GM21528 (cell line): Measurements from ENCODE around the gene TMEM220.
"Not testable (repeated sequence)": the region's sequence is repeated elsewhere in the genome, so short reads cannot be mapped to it uniquely, and the experiment has no call there.

Source experiments
- ATAC-seq: cut with Tn5 transposase; IDR thresholded peaks from one replicate; pipeline ENCODE4 v1.9.1; 2021; ENCODE audit warnings: mild to moderate bottlenecking, moderate library complexity; ENCODE audit not compliant: unreplicated experiment, low FRiP score

Gene TMEM220

GRCh38 chr17:10755592-10756127 lies 25.8 kb upstream of the TMEM220 start:
- ATAC-seq: no peak

DNA sequence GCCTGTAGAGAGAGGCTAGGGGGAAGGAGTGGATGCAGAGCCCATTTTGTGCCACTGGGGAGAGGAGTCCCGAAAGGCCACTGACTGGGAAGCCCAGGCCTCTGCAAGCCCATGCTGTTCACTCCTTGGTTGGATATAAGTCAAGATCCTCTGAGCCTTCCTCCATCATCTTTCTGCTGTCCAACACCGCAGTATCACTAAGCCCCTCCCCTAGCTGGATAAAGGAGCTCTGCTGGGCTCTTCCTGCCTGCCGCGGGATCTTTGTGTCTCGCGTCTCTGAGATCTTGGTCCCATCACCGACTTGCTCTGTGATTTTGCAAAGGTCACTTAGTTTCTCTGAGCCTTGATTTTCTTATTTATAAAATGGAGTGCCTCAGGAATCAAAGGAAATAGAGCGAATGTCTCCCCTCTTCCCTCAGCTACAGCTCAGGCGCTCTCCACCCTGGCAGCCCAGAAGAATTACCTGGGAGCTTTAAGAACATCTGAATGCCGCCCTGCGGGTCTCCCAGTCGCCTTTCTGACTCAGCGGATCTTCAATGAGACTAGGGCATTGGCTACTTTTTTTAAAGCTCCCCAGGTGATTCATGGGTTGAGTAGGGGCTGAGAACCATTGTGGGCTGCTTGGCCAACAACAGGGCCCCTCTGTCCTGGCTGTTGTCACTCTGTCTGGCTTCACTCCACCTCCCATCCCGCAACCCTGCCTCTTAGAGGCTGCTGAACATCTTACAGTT lies 25.2 kb upstream of the TMEM220 start:
- ATAC-seq: no peak

DNA sequence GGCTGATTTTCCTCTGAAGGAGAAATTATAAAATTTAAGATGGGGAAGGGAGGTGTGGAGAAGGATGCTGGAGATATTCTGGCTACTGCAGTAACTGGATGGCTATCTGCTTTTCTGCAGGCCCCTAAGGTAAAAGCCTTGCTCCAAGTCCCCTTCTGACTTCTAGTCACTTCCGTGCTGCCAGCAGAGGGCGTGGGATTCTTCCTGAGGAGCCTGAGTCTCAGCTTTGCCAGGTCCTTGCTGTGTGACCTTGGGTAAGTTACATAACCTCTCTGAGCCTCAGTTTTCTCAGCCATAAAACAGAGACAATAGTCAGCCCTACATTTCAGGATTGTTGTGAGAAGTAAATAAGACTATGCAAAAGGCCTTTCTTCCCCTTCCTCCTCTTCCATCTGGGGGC lies 24.3 kb upstream of the TMEM220 start:
- no peak for ATAC-seq

- no peak for ATAC-seq
Measured at GRCh38 chr17:10752696-10753095, 22.9 kb upstream of the TMEM220 start.

DNA sequence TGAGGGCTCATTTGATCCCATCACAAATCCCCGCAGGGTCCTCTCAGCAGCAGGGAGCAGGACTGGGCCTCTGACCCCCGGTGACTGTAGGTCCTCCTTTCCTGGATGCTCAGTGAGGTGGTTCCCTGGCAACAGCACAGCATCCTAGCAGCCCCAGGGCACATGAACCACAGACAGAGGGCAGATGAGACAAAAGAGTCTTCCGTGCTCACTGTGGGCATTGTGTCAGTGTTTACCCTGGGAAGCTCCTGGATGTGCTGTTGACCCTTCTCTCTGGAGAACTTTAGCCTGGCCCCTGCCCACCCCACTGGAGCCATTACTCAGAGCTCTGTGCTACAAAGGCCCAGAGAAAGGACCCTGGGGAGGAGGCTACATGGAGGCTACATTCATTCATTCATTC lies 21.7 kb upstream of the TMEM220 start:
- ATAC-seq: no peak

DNA sequence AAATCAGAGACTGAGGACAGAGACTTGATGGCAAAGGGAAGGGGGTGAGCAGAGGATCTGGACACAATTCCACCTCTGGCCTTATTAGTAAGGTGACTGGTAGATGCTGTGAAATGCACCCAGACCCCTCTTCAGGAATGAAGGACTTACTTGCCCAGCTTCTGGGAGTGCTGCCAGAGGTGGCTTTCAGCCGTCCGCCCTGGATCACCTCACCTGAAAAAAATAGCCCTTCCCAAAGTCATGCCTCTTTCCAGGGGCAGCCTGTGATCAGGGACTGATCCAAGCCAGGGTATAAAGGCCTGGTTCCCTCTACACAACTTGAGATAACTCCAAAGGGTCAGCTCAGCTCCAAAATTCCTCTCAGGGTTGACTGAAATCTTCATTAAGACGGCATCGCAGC lies 20.4 kb upstream of the TMEM220 start:
- no peak for ATAC-seq

GRCh38 chr17:10748531-10749181 lies 18.8 kb upstream of the TMEM220 start:
- no peak for ATAC-seq

DNA sequence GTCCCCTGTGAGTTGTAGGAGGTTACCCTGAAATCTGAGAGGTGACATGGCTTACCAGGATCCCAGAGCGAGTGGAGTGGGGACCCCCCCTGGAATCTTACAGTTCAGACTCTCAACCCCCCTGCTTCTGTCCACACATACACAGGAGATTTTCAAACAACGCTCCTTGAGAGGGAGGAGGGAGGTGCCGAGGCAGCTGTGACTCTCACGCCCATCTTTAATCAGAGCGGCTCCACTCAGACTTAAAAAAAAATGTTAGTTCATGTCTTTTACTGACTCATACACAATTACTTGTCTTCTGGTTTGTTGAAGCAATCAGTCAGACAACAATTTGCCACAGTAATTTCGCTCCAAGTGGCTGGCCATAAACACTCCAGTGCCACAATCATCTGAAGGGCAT lies 15.4 kb upstream of the TMEM220 start:
- ATAC-seq: no peak

DNA sequence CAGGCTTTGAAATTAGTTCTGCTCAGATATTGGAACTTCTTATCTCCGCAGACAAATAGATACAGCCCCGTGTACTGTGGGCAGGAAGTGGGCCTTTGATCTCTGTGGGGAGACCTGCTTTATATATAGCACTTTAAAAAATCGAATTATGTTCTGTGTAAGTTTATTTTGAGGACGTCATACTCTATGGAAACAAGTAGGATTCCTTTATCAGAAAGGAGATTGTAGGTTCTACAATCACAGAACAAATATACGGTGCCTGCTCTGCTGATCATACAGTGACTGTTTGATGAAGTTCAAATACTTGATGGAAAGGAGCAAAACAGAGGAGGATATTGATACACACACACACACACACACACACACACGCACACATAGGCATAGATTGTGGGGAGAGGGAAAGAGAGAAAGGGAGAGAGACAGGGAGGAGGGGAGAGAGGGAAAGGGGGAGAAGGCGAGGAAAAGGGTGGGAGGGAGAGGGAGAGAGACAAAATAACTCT lies 14.7 kb upstream of the TMEM220 start:
- ATAC-seq: no peak

DNA sequence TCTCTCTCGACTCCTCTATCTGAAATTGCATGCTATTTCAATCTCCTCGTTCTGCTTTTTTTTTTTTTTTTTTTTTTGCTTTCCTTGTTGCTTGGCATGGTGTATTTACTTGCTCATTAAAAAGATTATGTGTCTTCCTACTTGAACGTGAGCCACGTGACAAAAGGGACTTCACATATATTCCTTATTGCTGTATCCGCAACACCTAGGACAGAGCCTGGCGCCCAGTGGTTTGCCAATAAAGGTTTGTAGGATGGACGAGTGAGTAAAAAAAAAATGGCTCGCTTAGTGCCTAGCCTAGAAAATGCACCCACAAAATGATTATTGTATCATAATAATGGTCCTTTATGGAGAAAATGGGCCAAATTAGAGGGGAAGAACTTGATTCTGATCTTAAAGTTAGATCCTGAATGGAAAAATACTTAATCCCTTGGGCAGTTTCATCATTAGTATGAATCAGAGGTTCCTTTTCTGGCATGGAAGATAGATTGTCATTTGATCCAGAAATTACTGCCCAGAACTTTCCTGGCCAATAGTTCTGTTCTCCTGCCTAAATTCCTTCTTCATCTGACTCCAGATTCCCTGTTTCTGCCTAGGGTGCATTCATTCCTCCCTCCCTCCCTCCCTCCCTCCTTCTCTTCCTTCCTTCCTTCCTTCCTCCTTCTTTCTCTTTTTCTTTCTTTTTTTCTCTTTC lies 13.6 kb upstream of the TMEM220 start:
- no peak for ATAC-seq

DNA sequence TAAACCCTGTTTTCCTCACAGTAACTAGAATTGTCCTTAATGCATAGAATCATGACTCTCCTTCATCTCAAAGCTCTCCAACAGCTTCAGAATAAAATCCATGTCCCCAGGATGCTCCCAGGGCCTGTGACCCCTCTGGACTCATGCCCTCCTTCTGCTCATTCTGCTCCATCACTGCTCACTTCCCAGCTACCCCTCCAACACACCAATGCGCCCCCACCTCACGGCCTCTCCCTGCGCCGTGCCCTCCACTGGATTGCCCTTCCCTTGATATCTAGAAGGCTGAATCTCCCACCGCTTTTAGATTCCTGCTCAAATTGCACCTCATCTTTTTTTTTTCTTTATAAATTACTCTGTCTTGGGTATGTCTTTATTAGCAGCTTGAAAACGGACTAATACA lies 12.6 kb upstream of the TMEM220 start:
- ATAC-seq: no peak

GRCh38 chr17:10741416-10742135 lies 11.8 kb upstream of the TMEM220 start:
- ATAC-seq: no peak

DNA sequence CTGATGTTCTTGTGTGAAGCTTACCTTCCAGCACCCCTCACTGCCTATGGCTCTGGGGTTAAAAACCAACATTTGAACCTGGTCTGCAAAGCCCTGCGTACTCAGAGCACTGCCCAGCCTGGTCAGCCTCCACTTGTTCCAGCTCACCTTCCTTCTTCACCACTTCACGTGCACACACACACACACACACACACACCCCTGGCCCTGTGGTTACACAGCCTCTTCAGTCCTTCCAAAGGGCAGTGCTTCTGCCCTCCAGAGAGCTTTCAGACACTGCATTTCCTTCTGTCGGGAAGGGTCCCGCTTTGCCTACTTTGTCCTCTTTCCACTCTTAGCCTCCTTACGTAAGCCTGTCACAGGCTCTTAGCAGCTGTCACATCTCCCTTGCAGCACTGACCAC lies 9.6 kb upstream of the TMEM220 start:
- ATAC-seq: no peak

DNA sequence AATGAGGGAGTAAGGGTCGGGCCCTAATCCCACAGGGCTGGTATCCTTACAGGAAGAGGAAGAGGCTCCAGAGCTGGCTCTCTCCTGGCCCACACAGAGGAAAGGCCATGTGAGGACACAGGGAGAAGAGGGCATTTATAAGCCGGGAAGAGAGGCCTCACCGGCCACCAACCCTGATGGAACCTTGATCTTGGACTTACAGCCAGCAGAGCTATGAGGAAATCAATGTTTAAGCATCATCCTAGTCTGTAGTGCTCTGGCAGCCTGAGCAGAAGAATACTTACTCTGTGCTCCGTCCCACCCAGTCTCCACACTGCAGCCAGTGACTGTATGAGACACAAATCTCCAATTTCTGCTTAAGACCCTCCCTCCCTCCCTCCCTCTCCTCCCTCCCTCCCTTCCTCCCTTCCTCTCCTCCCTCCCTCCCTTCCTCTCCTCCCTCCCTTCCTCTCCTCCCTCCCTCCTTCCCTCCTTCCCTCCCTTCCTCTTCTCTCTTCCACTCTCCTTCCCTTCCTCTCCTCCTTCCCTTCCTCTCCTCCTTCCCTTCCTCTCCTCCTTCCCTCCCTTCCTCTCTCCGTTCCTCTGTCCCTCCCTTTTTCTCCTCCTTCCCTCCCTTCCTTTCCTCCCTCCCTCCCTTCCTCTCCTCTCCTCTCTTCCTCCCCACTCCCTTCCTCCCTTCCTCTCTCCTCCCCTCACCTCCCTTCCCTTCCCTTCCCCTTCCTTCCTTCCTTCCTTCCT lies 8.9 kb upstream of the TMEM220 start:
- no peak for ATAC-seq

GRCh38 chr17:10737736-10738135 lies 7.9 kb upstream of the TMEM220 start:
- ATAC-seq: no peak

- no peak for ATAC-seq
Measured at GRCh38 chr17:10737168-10737622, 7.4 kb upstream of the TMEM220 start.

DNA sequence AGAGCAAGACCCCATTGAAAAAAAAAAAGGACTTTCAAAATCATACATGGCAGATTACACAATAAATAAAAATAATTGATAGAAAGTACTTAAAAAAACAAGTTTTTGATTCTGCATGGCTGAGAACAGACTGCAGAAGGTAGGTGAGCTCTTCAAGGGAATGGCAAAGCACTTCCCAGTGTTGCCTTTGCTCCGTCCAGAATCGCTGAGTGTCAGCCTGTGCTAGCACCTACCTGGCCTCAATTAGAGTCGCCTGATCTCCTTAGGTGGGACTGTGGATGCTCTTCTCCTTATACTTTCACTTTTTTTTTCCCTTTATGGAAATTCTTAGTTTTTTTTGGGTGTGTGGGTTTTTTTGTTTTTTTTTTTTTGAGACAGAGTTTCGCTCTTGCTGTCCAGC lies 6.0 kb upstream of the TMEM220 start:
- ATAC-seq: no peak

GRCh38 chr17:10735251-10735650 lies 5.4 kb upstream of the TMEM220 start:
- no peak for ATAC-seq

- no peak for ATAC-seq
Measured at GRCh38 chr17:10733666-10734065, 3.8 kb upstream of the TMEM220 start.

DNA sequence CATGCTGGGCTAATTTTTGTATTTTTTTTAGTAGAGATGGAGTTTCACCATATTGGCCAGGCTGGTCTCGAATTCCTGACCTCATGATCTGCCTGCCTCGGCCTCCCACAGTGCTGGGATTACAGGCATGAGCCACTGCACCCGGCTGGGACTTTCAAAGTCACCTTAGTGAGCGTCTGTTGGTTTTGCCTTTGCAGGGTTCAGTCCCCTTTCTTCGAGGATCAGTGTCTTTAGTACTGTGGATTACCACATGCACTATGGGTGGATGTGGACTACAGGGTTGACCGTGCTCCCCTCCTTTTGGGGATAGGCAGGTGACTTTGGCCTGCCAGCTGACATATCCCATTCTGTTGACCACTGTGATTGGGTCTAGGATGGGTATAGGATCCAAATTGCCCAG lies 2.3 kb upstream of the TMEM220 start:
- not testable (repeated sequence) for ATAC-seq
